ENCODE measurements around the gene MED13L.

MED13L gene

DNA sequence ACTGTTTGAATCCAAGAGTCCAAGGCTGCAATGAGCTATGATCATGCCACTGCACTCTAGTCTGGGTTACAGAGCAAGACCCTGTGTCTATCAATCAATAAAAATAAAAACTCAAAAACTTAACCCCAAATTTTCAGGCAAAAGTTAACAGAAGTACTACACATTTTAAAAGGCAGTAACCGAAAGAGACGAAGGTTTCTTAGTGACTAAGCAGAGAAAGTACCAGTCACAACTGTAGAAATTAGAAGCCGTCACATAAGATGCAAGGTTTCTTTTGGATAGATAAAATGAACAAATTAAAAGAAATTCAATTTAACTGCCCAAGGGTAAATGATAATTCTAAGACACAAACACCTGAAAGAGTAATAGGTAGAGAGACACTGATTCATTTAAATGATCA lies 103.5 kb downstream of the MED13L start:
- no peak for DNase-seq

DNA sequence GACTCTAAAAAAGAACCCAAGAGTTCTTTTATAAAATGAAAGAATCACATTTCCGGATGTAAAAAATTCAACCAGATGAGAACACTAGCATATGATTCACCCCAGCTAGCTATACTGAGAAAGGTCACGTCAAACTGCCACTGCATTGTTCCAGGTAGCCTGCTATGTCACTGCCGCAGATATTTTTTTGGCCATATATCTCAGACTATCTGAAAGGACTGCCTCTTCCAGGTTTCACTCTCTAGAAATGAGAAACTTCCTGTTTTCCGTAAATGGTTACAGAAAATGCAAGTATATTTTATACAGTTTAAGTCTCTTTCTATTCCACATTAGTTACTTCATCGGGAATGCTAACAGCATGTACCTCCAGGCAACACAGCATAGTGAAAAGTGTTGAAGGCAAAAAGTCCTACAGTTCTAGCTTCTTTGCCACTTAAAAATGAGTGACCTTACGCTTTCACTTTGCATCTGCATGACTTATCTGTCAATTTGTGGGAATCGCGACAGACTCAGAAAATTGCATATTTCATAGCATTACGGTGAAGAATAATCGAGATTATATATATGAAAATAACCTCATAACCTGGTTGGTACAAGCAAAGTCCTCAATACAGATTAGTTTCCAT lies 105.2 kb downstream of the MED13L start:
- DNase-seq = no peak

DNA sequence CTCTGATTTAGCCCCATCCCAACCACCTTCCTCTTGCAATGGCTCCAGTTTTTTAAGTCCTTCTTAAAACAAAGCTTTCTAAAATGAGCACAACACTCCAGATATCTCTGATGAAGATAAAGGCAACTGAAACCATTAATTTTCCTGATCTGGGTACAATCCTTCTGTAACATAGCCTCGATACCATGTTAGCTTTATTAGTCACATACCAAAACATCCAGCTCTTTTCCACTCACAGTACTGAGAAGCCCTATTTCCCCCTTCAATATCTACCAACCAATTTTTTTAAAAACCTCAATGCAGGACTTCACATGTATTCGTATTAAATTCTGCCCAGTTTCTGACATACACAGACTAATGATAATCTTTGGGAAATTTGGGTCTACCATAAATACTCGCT lies 105.9 kb downstream of the MED13L start:
- no peak for DNase-seq

DNA sequence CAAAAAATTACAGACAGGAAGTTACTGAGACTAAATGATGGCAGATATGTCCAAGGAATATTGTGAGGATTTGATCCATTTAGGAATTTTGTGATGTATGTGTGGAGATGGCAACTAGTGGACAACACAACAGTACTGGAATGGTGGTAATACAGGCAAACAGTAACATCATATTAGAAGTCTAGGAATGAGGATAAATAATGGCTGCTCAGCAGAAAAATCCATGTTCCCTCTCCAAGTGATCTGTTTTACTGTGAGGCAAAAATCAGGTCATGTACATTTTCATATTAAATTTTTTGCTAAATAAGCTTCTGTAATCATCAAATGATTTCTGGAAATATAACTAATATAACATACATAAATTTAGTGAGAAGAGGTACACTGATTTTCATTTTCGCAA lies 108.4 kb downstream of the MED13L start:
- DNase-seq = no peak

DNA sequence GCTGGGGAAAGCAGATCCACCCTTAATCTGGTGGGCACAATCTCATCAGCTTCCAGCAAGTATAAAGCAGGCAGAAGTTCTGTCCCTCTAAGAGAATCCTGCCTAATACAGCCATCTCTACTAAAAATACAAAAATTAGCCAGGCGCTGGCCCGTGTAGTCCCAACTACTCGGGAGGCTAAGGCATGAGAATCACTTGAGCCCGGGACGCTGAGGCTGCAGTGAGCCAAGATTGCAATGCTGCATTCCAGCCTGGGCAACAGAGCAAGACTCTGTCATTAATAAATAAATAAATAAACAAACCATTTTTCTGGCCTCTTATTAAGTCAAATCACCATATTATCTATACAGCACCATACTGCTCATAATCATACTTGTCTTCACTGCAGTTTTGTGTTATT lies 111.2 kb downstream of the MED13L start:
- no peak for DNase-seq

DNA sequence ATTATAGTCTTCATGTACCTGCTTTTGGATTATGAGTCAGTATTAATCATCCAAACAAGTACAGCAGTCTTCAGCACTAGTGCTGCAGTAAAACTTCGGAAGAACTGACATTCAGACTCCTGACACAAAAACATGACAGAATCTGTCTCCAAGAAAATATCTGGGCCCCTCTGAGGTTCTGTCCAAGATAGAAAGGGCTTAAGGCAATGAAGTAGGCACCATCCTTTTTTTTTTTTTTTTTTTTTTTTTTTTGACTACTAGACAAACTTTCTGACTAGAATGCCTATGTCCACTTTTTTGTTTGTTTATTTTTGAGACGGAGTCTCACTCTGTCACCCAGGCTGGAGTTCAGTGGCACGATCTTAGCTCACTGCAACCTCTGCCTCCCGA lies 112.5 kb downstream of the MED13L start:
- DNase-seq = no peak

DNA sequence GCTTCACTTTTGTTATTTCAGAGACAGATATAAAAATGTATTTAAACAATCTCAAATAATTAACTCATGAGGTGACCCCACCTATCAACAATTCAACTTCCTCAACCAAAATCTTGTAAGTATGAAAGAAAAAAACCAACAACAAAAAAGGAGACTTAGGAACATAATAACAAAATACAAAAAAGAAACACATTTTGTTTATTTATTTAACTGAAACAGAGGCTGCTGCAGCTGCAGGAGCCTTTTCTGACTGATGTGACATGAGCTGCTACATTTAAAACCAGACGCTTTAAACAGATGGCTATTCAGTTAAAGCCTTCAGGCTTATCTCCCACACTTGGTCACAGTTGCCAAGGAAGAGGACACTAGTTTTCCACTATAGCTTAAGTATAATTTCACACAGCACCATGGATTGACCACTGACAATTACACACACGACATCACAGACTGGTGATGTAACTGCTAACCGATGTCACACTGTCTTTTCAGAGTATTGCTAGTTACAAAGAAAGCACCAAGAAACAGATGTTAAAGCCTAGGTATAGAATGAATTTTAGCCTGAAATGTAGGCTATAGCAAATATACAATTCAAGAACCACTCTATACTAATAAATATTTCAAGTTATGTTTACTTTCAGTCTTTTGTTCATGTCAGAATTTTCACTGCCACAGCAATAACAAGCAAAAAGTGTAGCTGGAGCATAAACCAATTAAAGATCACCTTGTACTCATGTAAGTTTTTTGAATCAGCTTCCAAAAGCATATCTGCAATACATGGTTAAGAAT lies 113.0 kb downstream of the MED13L start:
- DNase-seq = no peak

DNA sequence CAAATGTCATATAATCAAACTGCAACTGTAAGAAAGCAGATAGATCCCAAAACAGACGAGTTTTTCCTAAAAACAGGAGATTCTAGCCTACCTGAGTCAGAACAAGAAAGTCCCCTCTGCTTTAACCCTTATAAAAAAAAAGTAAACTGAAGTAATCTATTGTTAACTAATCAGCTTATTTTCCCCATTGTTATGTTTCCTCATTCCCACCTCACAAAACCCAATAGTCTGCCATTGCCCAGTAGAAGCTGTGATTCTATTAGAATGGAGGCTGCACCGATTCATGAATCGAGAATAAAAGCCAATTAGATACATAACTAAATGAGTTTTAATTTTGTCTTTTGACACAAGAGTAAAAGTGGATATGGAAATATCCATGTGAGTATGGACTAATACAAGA lies 115.4 kb downstream of the MED13L start:
- DNase-seq = no peak

DNA sequence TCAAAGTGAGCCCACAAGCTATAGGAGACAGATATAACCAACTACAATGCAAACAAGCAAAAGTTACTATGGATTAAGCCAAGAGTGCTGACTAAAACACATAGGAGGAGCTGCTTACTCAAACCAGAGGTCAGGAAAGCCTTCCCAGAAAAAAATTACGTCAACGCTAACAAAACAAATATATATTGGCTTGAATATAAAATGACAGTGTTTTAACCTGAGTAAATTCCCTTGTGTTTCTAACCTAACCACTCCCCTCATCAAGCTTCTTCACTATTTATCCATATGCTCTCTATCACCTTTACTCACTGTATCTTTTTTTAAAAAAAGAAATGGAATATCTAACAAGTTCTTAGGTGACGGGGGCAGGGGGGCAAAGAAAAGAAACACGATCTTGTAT lies 115.9 kb downstream of the MED13L start:
- DNase-seq = no peak

DNA sequence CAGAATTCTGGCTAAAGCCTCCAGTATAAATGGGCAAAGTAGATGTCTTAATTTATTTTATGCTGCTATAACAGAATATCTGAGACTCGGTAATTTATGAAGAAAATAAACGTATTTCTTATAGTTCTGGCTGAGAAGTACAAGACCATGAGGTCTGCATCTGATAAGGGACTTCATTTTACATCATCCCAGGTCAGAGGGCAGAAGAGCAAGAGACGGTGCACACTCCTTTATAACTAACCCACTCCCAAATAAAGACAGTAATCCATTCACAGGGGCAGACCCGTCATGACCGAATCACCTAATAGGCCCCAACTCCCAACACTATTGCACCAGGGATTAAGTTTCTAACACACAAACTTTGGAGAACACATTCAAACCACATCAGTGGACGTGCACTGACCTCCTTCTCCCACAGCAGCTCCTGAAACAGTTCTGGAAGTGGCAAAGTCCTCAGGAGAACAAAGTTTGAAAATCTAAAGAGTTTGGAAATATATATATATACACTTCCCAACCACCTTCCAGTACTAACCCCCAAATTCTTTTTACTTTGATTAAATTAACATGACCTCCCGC lies 116.5 kb downstream of the MED13L start:
- DNase-seq = no peak

DNA sequence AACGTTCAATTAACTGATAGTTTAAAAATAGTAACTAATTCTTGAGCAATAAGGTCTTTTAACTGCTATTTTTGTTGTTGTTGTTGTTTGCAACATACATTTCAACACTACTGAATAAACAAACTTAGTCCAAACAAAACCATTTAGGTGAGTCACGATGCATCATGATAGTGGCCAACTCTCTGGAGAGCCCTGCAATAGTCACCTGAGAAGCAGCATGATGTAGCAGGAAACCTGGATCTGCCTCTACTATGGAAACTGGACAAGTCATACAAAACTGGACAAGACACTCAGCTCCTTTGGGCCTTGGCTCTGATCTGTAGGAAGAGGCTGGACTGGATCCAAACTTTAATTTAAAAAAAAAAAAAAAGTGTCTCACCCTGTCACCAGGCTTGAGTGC lies 117.3 kb downstream of the MED13L start:
- no peak for DNase-seq

DNA sequence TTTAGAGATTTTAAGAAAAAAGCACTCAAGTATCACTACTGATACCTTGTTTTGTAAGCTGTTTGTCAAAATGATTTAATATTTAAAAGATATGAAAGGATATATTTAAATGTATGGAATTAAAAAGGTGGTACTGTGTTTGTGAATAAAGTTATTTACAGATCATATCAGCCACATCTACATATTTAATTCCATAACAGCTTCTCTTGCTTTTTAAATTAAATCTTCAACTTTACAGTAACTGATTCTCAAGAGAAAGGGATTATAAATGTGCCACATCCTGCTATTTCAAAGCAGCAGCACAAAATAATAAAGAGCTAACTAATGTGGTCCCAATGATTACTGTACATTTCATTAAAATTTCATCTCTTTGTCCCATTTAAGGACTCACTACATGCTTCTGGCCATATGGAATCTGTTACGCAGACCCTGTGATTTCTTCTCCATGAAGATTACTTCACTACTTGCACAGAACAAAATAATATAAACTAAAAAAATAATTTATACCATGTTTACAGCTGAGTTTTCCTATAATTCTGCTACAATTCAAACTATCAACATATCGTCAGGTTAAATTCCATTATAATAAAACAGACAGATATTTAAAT lies 117.8 kb downstream of the MED13L start:
- DNase-seq = no peak

DNA sequence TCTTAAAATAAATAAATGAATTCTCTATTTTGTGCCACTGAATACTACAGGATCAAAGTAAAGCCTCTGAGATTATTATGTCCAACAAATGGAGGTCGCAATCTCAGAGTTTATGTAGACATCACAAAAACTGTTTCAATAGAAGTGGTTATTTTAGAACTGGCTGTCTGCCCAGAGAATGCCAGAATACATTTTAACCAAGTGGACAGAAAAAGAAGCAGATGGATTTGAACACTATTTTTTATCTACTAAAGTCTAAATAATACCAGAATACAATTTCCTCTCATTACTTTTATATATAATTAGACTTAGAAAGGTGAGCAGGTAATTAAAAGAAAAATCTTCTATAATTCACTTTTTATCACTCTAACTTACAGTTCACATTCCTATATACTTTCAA lies 118.3 kb downstream of the MED13L start:
- no peak for DNase-seq

DNA sequence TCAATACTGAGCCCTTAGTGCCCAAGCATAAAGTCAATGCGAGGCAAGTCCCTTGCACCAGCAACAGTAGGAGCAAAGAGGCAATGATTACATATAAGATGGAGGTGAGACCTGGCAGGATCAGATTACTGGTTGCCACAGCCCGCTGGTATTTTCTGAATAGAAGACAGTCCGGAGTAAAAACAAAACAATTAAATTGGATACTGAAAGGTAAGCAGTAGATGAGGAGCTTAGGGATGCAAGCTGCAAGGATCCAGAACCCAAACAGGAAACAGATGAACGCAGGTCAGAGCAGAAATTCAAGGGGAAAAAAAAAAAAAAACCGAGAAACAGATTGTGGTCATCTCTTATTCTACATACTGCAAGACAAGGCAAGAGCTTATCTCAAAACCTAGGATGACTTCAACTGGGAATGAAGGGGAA lies 119.6 kb downstream of the MED13L start:
- no peak for DNase-seq

DNA sequence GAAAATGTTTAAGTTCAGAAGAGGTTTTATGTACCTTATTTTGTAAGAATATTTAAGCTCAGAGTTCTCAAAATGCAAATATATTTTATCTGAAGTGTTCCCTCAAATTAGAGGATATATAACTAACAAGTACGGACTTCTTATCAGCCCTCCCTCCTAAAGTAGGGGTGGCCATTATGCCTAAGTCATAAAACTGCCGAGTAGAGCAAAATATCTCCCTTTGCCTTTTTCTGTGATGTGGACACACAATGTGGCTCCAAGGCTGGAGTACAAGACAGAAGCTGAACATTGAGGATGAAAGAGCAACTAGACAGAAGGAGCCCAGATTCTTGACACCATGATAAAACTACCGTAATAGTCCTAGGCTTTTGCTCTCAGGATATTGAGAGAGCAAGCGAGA lies 120.9 kb downstream of the MED13L start:
- no peak for DNase-seq

DNA sequence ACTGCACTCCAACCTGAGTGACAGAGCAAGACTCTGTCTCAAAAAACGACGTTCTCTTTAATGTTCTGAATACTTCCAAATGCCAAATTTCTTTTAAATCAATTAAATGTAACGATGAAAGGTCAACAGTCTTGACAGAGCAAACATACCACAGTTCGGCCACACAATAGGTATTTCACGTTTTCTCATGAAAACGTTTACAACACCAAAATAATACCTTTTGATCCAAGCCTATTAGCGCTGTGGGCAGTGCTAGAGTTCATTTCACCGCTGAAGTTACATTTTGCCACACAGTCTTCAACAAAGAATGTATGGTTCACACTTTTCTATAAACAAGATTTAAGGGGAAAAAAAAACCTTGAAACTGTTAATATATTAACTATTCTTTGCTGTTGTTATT lies 122.1 kb downstream of the MED13L start:
- no peak for DNase-seq

DNA sequence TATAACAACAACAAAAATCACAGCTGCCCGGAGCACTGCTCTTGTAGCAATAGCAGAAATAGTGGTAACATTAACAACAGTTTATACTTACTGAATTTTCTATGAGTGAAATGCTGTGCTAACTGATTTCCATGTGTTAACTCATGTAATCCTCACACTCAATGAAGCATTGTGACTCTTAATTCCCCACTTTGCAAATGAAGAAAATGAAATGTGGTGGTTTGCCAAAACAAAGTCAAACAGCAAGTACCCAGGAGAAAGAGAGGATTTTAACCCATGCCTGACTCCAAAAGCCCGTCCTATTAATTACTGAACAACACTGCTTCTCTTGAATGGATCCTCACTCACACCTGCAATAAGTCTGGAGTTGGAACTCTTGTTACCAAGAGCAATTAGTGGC lies 123.5 kb downstream of the MED13L start:
- no peak for DNase-seq

DNA sequence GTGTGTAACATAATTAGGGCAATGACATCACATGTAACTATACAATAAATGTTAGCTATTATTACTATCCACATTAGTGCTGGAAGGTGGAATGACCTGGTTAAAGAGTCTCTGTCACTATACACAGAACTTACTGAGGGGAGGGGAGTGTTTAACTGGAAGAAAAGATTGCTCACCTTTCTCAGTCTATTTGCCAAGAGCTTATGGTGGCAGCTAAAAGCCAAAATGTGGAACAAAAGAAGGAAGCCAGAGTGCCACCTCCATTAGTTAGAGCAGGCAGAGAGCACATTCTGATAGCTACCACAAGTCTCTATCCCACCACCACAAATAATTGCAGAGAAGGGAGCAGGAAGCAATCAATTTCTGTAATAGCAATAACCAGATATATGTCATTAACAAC lies 124.4 kb downstream of the MED13L start:
- DNase-seq = no peak

DNA sequence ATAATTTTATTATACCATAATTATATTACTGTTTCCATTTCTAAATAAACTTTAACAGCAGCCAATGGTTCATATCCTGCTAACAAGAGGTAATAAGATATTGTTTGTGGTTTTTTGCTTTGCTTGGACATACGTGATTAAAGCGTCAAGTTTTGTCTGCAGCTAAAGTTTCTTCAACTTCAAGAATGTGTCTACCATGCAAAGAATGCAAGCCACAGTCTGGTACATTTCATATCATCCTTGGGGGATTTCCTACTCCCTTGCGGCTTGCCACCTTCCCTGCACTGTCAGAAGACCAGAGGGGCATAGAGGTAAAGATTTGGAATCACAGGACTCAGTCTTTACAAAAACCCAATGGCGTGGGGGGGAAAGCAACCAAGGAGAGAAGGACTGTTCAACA lies 125.2 kb downstream of the MED13L start:
- no peak for DNase-seq

DNA sequence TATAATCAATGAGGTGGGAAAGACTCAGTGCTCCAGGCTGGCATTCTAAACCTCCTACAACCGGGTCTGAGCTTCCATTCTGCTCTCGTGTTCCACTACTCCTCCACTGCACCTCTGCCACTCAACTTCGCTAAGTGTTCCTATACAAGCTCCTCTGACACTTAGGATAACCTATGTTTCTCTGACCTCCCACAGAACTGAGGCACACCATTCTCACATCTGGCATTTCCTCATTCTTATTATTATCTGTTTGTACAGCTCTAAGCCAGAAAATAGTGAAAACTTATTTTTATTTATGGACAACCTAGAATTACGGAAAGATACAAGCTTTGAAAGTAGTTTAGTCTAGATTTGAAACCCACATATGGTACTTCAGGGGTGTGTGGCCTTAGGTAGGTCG lies 127.0 kb downstream of the MED13L start:
- DNase-seq = no peak

DNA sequence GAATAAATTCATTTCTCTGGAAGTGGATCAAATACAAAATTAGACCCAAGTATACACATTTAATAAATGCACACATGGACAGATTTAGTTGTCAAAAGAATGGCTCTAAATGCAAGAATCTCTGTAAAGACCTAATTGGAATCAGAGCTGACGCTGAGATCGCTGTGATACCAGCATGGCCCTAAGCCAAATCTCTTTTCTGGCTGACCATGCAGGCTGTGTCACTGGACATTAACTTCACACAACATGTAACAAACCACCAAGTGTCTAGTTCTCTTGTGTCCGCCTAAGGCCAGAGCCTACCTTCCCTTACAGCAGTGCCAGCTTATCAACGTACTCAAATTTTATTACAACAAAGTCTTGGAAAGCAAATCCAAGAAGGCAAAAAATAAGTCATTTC lies 127.5 kb downstream of the MED13L start:
- no peak for DNase-seq

DNA sequence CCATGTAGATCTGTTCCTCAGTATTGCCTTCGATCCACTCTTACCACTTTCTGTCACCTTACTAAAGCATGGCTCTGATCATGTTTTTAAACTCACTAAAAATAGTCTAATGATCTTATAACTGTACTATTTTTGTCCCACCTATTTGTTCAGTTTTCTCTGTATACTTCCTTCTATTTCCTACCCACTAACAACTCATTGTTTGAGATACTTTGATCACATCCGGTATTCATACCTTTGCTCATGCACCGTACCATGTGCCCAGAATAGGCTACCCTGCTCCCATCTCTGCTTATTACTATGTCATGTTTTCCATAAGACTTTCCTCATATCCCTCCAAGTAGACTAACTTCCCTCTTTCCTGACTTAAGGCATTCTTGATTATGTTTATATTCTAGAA lies 128.6 kb downstream of the MED13L start:
- DNase-seq = no peak

DNA sequence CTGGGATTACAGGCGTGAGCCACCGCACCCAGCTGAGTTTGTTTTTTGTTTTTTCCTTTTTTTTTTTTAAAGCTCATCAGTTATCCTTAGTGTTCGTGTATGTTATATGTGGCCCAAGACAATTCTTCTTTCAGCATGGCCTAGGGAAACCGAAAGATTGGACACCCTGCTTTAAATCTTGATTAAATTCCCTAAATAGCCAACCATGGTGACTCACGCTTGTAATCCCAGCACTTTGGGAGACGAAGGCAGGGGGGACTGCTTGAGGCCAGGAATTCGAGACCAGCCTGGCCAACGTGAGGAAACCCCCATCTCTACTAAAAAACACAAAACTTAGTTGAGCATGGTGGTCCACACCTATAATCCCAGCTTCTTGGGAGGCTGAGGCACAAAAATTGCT lies 131.1 kb downstream of the MED13L start:
- no peak for DNase-seq

DNA sequence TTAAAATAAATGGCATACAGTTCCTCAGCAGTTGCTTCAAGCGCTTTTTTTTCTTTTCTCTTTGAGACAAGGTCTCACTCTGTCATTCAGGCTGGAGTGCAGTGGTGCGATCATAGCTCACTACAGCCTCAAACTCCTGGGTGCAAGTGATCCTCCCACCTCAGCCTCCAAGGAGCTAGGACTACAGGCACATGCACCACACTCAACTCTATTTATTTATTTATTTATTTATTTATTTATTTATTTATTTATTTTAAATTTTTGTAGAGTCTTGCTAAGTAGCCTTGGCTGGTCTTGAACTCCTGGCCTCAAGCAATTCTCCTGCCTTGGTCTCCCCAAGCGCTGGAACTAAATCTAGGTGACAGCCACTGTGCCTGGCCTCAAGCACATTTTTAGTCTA lies 132.0 kb downstream of the MED13L start:
- no peak for DNase-seq

Measured in NCI-H2171 (cell line).